MM.1S (cell line): ENCODE data around the gene SP9.

Source experiments
- EZH2 ChIP-seq: fragments of 300-600 bp; sonication (generic); optimal IDR thresholded peaks from 2 replicates; pipeline ENCODE3; 2017; ENCODE audit warnings: low read depth, mild to moderate bottlenecking, antibody characterized with exemption, low read length, mixed read lengths
- EZH2phosphoT487 ChIP-seq: fragments of 300-600 bp; sonication (generic); IDR thresholded peaks from 2 replicates; pipeline ENCODE4 v1.6.1; 2018; ENCODE audit warnings: antibody characterized with exemption, low read length
- TF ChIP-seq, protein P1 (sequence below): fragments of 300-600 bp; sonication (generic); IDR thresholded peaks from 2 replicates; pipeline ENCODE4 v1.5.1; 2016; ENCODE audit warnings: antibody characterized with exemption, low read length, mixed read lengths

DNA sequence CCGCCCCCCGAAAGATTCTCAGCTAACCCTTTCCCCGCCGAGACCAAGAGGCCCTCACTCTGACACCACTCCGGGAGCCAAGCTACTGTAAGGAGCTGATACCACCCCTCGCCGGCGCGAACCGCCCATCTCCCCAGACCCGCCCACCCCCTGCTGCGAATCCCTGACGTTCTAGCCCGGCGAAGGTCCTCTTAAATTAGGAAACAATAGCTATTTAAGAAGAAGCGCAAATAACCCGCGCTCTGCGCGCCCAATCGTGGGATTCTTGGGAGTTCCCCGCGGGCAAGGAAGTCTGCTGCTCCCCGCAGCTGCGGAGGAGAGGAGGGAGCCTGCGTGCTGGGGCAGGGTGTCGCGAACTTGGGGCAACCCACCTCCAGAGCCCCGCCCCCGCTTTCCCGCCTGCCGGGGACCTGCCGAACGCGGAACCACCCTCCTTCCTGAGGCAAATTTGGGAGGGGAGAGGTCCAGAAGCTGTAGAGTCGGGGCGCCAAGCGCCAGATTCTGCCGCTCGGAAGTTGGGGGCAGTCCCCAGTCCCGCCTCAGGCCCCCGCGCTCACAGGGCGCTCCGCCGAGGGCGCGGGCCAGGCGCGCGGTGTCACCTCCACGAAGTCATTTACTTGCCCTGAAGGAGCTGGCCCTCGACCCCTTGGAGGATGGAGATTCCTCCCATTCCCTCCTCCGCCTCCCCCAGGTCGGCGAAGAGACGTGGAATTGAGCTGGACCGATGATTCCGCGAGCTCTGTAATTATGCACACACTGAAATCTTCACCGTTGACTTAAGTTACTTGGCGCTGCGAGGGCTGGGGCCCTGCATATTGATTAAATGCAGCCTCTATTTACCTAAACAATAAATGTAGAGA is 8.4 kb upstream of the SP9 start:
- TF ChIP-seq, protein P1, sequence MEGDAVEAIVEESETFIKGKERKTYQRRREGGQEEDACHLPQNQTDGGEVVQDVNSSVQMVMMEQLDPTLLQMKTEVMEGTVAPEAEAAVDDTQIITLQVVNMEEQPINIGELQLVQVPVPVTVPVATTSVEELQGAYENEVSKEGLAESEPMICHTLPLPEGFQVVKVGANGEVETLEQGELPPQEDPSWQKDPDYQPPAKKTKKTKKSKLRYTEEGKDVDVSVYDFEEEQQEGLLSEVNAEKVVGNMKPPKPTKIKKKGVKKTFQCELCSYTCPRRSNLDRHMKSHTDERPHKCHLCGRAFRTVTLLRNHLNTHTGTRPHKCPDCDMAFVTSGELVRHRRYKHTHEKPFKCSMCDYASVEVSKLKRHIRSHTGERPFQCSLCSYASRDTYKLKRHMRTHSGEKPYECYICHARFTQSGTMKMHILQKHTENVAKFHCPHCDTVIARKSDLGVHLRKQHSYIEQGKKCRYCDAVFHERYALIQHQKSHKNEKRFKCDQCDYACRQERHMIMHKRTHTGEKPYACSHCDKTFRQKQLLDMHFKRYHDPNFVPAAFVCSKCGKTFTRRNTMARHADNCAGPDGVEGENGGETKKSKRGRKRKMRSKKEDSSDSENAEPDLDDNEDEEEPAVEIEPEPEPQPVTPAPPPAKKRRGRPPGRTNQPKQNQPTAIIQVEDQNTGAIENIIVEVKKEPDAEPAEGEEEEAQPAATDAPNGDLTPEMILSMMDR = no peak
- TF ChIP-seq EZH2 (no peak), EZH2phosphoT487 (no peak)
